Dermis blood vessel endothelial cell (primary cell): ENCODE data around the gene FEZ2. TPM values are rescaled to one million over a fixed set of nuclear protein-coding genes. Genes with fewer than 3 reads are reported as not detected.

Source experiments
- DNase-seq: peaks from one replicate; pipeline ENCODE4 v3.0.0; 2010
- total RNA-seq: library from RNA; depleted of rRNA; stranded (reverse); fragments of >200 nt; gene quantifications from 2 replicates; pipeline ENCODE4 v1.2.3, GENCODE V29; 2014

FEZ2 gene
- total RNA-seq, 1 donor from 2014 or later, result 103 TPM

GRCh38 chr2:36561237-36561944 is 36.6 kb downstream of the FEZ2 start:
- peak; percentile 97 for DNase-seq

GRCh38 chr2:36560726-36561125 is 37.2 kb downstream of the FEZ2 start:
- DNase-seq, result peak; percentile 22

- DNase-seq, result peak; percentile 13
These were observed 38.6 kb downstream of the FEZ2 start for GRCh38 chr2:36559221-36559942.

- DNase-seq, result peak; percentile 20
These were observed 41.1 kb downstream of the FEZ2 start for GRCh38 chr2:36556842-36557241.

GRCh38 chr2:36555789-36556188 is 42.2 kb downstream of the FEZ2 start:
- no peak for DNase-seq

GRCh38 chr2:36554531-36554930 is 43.4 kb downstream of the FEZ2 start:
- DNase-seq, result no peak

- DNase-seq, result no peak
These were observed 44.3 kb downstream of the FEZ2 start for GRCh38 chr2:36553683-36554082.

GRCh38 chr2:36550006-36550405 is 48.0 kb downstream of the FEZ2 start:
- DNase-seq, result no peak

GRCh38 chr2:36549165-36549574 is 48.8 kb downstream of the FEZ2 start:
- peak; percentile 89 for DNase-seq

GRCh38 chr2:36547906-36548305 is 50.1 kb downstream of the FEZ2 start:
- no peak for DNase-seq

- DNase-seq, result no peak
These were observed 52.0 kb downstream of the FEZ2 start for GRCh38 chr2:36545871-36546416.

- peak; percentile 55 for DNase-seq
These were observed 53.2 kb downstream of the FEZ2 start for GRCh38 chr2:36544638-36545338.

- DNase-seq, result peak; percentile 90
These were observed 55.9 kb downstream of the FEZ2 start for GRCh38 chr2:36541891-36542595.

GRCh38 chr2:36540986-36541754 is 56.8 kb downstream of the FEZ2 start:
- DNase-seq, result no peak

GRCh38 chr2:36539631-36540030 is 58.3 kb downstream of the FEZ2 start:
- no peak for DNase-seq

GRCh38 chr2:36538335-36538734 is 59.6 kb downstream of the FEZ2 start:
- peak; percentile 63 for DNase-seq

- DNase-seq, result no peak
These were observed 61.2 kb downstream of the FEZ2 start for GRCh38 chr2:36536776-36537175.

- DNase-seq, result no peak
These were observed 62.9 kb downstream of the FEZ2 start for GRCh38 chr2:36535099-36535498.

GRCh38 chr2:36534275-36534799 is 63.6 kb downstream of the FEZ2 start:
- no peak for DNase-seq

- no peak for DNase-seq
These were observed 67.0 kb downstream of the FEZ2 start for GRCh38 chr2:36530983-36531354.

GRCh38 chr2:36530178-36530982 is 67.6 kb downstream of the FEZ2 start:
- DNase-seq, result peak; percentile 49
